T-helper 9 cell (primary cell): ENCODE data around the gene CEP43.

Source experiments
- DNase-seq: peaks from one replicate; pipeline ENCODE4 v3.0.0-alpha.2; 2020

CEP43 gene

GRCh38 chr6:166969390-166970002, 29.7 kb upstream of the CEP43 start:
- DNase-seq = no peak

DNA sequence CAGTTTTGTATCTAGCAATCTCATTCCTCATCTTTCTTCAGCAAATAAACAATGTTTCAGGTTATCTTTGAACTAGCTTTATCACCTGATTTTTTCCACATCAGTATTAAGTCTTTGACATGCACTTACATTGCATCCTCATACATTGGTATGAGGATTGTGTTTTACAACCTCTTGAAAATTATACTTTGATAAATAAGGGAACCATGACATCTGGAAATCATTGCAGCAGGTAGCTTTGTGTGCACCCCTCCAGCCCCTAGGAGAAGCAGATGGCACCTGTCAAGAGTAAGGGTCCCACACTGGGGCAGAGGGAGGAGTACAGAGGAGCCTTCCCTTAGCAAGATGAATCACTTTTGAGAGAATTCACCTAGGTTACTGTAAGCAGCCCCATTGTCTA, 29.1 kb upstream of the CEP43 start:
- no peak for DNase-seq

DNA sequence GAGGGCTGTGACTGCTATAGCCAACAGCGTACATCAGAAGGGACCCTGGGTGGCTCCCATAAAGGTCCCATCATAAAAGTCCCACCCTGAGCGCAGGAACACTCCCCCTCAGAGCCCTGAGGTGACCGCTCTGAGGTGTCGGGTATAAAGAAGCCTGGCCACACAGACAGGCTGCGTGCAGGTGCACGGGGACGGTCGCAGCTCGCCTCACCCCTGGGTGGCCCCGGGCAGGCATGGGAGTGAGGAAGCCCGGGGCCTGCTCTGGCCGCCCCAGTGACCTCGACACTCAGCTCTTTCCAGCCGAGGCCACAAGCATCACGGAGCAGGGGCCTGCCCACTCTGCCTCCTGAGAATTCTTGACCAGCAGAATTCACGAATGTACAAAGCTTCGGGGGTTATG, 28.4 kb upstream of the CEP43 start:
- no peak for DNase-seq

GRCh38 chr6:166971271-166971670, 27.9 kb upstream of the CEP43 start:
- no peak for DNase-seq

- DNase-seq = no peak
These were observed 27.1 kb upstream of the CEP43 start for GRCh38 chr6:166972101-166972500.

DNA sequence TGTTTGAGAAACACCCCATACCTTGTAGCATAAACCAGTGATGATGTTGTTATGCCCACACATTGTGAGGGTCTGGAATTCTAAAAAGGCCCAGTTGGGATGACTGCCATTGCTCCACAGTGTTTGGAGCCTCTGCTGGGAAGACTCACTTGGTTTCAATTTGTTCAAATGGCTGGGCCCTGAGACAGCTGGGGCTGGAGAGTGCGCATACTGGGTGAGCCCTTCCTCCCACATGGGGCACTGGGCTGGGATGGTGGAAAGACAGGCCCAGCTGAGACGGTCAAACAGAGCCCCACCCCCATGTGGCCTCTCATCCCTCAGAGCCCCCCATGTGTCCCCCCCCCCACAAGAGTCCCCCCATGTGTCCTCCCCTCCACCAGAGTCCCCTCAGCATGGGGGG, 22.6 kb upstream of the CEP43 start:
- no peak for DNase-seq

- DNase-seq = no peak
These were observed 21.3 kb upstream of the CEP43 start for GRCh38 chr6:166977621-166978525.

GRCh38 chr6:166980738-166981137, 18.5 kb upstream of the CEP43 start:
- DNase-seq = no peak

- no peak for DNase-seq
These were observed 11.7 kb upstream of the CEP43 start for GRCh38 chr6:166987448-166987847.

GRCh38 chr6:166987930-166988329, 11.3 kb upstream of the CEP43 start:
- no peak for DNase-seq

DNA sequence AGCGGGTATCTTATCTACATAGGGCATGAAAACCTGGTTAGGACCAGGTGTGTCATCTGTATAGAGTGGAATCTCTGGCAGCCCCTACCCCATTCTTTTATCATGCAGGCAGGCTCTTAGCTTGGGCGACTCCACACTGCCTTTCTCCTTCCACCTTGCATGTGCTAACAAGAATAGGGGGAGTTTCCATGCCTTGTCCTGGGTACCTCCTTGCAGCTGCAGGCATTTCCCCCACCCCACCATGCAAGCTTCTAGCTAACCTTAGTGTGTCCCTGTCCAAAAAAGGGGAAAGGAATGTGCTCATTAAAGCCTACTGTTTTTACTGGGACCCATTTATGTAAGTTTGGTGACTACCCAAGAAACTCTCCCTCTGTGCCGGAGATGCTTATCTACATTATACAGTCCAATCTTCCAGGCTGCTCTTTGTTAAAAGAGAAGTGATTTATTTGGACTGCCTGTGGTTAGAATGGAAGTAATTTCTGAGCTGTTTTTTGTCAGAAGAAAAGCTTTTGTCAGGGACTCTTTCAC, 10.5 kb upstream of the CEP43 start:
- DNase-seq = no peak

DNA sequence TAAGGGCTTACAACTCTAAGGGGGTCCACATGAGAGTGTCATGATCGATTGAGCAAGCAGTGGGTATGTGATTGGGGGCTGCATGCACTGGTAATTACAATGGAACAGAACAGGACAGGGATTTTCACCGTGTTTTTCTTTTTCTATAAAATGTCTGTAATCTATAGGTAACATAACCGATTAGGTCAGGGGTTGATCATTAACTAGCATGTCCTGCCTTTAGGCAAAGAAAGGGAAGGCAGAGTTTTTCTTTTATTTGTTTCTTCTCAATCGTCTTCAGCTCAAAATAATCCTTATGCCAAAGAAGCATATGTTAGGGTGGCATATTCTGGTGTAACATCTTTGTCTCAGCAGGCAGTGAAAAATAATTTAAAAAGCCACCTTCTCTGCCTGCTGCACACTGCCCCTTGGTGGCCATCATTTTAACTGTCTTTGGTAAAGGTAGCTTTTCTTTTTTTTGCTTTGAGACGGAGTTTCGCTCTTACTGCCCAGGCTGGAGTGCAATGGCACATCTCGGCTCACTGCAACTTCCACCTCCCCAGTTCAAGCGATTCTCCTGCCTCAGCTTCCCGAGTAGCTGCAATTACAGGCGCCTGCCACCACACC, 9.7 kb upstream of the CEP43 start:
- DNase-seq = peak; percentile 28

- no peak for DNase-seq
These were observed 2.8 kb upstream of the CEP43 start for GRCh38 chr6:166996406-166996805.

DNA sequence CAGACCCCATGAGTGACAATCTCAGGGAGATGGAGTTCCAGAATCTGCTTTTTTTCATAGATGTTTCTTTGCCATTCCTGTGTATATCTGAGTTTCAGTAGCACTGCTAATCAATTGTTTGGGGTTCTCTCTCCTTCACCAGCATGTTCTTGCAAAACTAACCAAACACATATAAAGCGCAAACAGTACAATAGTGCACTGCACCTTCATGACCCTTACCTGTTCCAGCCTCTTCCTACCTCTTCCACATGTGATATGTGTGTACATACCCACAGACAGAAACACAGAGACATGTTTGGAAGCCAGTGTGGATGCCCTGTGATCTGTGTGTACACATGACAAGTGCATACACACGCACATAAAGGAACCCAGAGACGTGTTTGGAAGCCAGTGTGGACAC, 1.8 kb upstream of the CEP43 start:
- no peak for DNase-seq

DNA sequence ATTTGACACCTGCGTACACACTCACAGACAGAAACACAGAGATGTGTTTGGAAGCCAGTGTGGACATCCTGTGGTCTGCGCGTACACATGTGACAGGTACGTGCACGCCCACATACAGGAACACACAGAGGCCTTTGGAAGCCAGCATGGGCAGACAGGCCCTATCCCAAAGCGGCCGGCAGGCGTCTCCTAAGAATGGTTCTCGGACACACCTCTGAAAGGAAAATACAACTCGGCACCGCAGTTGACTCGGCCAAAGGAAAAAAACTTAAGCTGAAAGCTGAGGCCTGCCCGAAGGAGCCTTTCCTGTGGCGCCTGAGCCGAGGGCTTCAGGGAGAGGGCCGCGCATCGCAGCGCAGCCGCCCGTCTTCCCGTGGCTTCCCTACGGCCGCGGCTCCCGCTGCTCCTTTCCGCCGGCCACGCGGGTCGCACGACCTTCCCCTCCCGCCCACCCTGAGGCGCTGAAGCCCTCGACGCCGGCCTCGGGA, 1.4 kb upstream of the CEP43 start:
- peak; percentile 19 for DNase-seq

DNA sequence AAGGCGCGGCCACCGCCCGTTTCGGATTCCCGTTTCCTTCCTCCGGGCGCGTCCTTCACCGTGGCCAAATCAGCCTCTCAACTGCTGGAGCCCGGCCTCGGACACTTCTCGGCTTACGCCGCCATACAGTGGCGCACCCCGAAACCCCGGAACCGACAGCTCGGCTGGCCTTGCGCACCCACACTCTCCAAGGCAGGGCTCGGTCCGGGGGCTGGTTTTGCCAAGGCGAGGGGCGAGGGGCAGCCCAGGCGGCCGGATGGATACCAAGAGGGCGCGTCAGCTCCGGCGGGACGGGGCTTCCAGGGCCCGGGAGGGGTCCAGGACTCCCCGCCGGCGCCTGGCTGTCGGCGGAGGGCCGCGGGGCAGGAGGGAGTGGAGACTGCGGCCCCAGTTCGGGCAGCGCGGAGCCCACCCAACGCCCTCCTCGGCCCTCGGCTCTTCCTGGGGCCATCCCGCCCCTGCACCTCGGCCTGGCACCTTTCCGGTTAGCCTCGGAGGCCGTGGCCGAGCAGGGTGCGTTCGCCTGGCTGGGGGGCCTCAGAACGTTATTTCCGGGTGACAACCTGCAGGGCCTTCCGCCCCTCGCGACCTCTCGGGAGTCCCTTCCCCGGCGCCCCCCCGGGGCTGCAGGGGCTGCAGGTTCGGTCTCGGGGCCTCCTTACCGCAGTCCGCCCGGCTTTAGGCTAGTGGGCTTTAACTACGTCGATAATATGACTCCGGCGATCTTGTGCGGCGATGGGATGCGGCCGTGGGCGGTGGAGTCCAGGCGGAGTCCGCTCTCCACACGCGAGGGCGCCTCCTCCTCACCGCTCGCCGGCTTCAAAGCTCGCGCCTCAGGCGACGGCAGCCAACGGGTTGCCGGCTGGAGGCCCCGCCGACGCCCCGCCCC, 697 bp upstream of the CEP43 start:
- DNase-seq = peak; percentile 14

DNA sequence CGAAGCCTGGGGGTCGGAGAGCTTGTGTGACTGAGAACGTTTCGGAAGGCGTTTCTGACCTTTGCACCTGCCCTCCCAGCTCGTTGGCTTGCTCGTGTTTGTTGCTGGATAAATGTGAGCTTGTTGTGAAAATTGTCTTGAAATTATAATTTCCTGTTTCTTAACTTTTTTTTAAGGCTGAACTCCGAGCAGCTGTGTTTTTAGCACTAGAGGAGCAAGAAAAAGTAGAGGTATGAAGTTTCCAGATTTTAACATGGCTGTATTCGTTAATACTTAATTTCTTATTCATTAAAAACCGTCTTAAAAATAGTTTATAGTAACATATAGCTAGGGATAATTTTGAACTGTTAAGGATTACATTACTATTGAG, 672 bp downstream of the CEP43 start:
- no peak for DNase-seq

- DNase-seq = no peak
These were observed 1.6 kb downstream of the CEP43 start for GRCh38 chr6:167000759-167001158.

- DNase-seq = no peak
These were observed 6.4 kb downstream of the CEP43 start for GRCh38 chr6:167005350-167006159.

GRCh38 chr6:167007985-167008384, 8.8 kb downstream of the CEP43 start:
- no peak for DNase-seq

DNA sequence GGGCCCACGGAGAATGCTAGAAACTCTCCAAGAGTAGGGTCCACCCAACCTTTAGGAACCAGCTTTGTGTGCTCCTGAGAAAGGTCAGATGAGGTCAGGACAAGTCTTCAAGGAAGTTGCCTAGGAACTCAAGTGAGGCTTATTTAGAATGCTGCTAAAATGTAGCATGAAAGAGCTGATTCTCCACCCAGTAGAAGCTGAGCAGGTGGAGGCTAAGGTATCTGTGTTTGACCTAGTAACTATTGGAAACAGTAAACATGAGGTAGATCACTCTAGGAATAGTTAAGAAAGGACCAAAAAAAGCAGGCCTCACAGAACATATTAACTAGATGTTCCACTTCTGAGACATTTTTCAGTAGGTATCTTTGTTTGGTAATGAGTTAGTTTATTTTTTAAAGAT, 13.9 kb downstream of the CEP43 start:
- no peak for DNase-seq

DNA sequence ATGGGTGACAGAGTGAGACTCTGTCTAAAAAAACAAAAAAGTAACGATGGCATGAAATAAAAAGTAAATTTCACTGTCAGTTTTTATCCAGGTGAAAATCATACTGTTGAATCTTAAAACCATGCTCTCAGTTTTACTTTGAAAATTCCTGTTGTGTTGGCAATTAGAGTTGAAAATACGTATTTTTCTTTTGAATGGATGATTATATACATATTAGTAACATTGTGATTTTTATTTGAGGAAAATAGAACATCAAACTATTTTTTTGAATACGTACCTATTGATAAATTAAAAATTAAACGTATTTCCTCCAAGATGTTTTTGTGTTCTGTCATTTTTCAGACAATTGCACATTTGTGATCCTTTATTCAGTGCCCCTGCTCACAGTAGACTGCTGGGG, 14.7 kb downstream of the CEP43 start:
- no peak for DNase-seq
